Stomach (tissue), 4 donors: ENCODE measurements around the gene GNB4.

Experiments used
- EP300 ChIP-seq: sonication (generic); formaldehyde crosslinking; IDR thresholded peaks from one replicate; pipeline ENCODE4 v1.6.1; 2017; ENCODE audit warnings: antibody characterized with exemption
- POLR2A ChIP-seq, 4 donors: fragments of 450-650 bp; IDR thresholded peaks; one replicate each; pipeline ENCODE4 v1.6.1; 2016; ENCODE audit warnings: antibody characterized with exemption in 4 of 4, control low read depth in 2 of 4, mild to moderate bottlenecking in 1 of 4, moderate library complexity in 1 of 4
- POLR2AphosphoS5 ChIP-seq, 3 donors: sonication (generic); formaldehyde crosslinking; IDR thresholded peaks; one replicate each; pipeline ENCODE4 v1.6.1; 2016; ENCODE audit warnings: antibody characterized with exemption in 3 of 3
- TF ChIP-seq, protein P1 (sequence below), 7 experiments: fragments of 450-650 bp in 4 of 7; fragments of 200-600 bp in 3 of 7; sonication (generic) in 3 of 7; IDR thresholded peaks; one replicate each; pipeline ENCODE4 v1.5.1; 2016 to 2019; ENCODE audit warnings: antibody characterized with exemption in 7 of 7, control low read depth in 2 of 7, mild to moderate bottlenecking in 1 of 7

DNA sequence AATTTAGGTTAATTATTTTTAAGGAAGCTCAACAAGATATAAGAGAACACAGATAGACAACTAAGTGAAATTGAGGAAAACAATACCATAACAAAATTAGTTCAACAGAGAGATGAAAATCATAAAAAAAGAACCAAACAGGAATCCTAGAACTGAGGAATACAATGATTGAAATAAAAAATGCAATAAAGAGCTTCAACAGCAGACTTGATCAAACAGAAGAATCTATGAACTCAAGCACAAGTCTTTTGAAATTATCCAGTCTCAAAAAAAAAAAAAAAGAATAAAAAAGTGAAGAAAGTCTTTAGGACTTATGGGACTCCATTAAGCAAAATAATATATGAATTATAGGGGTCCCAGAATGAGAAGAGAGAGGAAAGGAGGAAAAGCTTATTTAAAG lies 42.0 kb upstream of the GNB4 start:
- TF ChIP-seq, protein P1, sequence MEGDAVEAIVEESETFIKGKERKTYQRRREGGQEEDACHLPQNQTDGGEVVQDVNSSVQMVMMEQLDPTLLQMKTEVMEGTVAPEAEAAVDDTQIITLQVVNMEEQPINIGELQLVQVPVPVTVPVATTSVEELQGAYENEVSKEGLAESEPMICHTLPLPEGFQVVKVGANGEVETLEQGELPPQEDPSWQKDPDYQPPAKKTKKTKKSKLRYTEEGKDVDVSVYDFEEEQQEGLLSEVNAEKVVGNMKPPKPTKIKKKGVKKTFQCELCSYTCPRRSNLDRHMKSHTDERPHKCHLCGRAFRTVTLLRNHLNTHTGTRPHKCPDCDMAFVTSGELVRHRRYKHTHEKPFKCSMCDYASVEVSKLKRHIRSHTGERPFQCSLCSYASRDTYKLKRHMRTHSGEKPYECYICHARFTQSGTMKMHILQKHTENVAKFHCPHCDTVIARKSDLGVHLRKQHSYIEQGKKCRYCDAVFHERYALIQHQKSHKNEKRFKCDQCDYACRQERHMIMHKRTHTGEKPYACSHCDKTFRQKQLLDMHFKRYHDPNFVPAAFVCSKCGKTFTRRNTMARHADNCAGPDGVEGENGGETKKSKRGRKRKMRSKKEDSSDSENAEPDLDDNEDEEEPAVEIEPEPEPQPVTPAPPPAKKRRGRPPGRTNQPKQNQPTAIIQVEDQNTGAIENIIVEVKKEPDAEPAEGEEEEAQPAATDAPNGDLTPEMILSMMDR (IDR thresholded peaks at IDR 0.05) = no peak
- no peak for TF ChIP-seq POLR2A (IDR thresholded peaks at IDR 0.05)
- no peak for TF ChIP-seq POLR2AphosphoS5 (IDR thresholded peaks at IDR 0.05)
- TF ChIP-seq EP300 = no peak
